GM13976 (cell line): ENCODE data around the gene RASA3.

Experiments used
- DNase-seq: peaks from one replicate; pipeline ENCODE4 v3.0.0; 2012; ENCODE audit warnings: low spot score
- CTCF ChIP-seq: IDR thresholded peaks from 2 replicates; pipeline ENCODE4 v1.5.1; 2012; ENCODE audit warnings: borderline replicate concordance, mild to moderate bottlenecking; ENCODE audit not compliant: insufficient read depth; ENCODE audit errors: extremely low read depth, missing control alignments, control extremely low read depth
- in situ Hi-C: fragments of 300-500 bp; cut with MboI; formaldehyde crosslinking; loops from one replicate; pipeline ENCODE4 v1.12.0; 2022; ENCODE audit warnings: low sequenced_read_pairs, mixed read lengths, inconsistent platforms; ENCODE audit not compliant: unreplicated experiment

Gene RASA3

GRCh38 chr13:114017028-114017630 is 115.3 kb downstream of the RASA3 start:
- in situ Hi-C loops: no loop called here
- DNase-seq: no peak
- no peak for TF ChIP-seq CTCF

GRCh38 chr13:114016321-114017027 is 115.9 kb downstream of the RASA3 start:
- in situ Hi-C loops: no loop called here
- no peak for TF ChIP-seq CTCF

GRCh38 chr13:114015969-114016295 is 116.5 kb downstream of the RASA3 start:
- in situ Hi-C loops: no loop called here
- DNase-seq: no peak
- TF ChIP-seq CTCF: no peak

More at GRCh38 chr13:114016321-114017027, 115.9 kb downstream of the RASA3 start:
- DNase-seq: no peak

GRCh38 chr13:114015111-114015968 is 117.1 kb downstream of the RASA3 start:
- no peak for TF ChIP-seq CTCF
- no peak for DNase-seq
- in situ Hi-C loops: no loop called here

- in situ Hi-C loops: no loop called here
- TF ChIP-seq CTCF: no peak
Observed at GRCh38 chr13:114013952-114014629, 118.3 kb downstream of the RASA3 start.

GRCh38 chr13:114013336-114013735 is 119.1 kb downstream of the RASA3 start:
- in situ Hi-C loops: no loop called here
- no peak for DNase-seq
- TF ChIP-seq CTCF: no peak

More at GRCh38 chr13:114013952-114014629, 118.3 kb downstream of the RASA3 start:
- DNase-seq: no peak
